ENCODE measurements around the gene DGKQ.
"Not testable (repeated sequence)": the region's sequence is repeated elsewhere in the genome, so short reads cannot be mapped to it uniquely, and the experiment has no call there.

DGKQ gene

GRCh38 chr4:976016-976415, 2.6 kb upstream of the DGKQ start:
- DNase-seq, result not testable (repeated sequence)

GRCh38 chr4:974668-975067, 1.3 kb upstream of the DGKQ start:
- no peak for DNase-seq

- DNase-seq, result no peak
Measured at GRCh38 chr4:972651-973424, 531 bp downstream of the DGKQ start.

- no peak for DNase-seq
Measured at GRCh38 chr4:971666-972500, 1.5 kb downstream of the DGKQ start.

GRCh38 chr4:970854-971520, 2.4 kb downstream of the DGKQ start:
- no peak for DNase-seq

GRCh38 chr4:970046-970745, 3.2 kb downstream of the DGKQ start:
- DNase-seq, result no peak

GRCh38 chr4:968621-969394, 4.6 kb downstream of the DGKQ start:
- no peak for DNase-seq

GRCh38 chr4:968221-968620, 5.1 kb downstream of the DGKQ start:
- no peak for DNase-seq

GRCh38 chr4:967113-968104, 6.0 kb downstream of the DGKQ start:
- DNase-seq, result no peak

- DNase-seq, result no peak
Measured at GRCh38 chr4:966266-967112, 6.9 kb downstream of the DGKQ start.

GRCh38 chr4:965766-966134, 7.6 kb downstream of the DGKQ start:
- no peak for DNase-seq

- no peak for DNase-seq
Measured at GRCh38 chr4:965048-965765, 8.2 kb downstream of the DGKQ start.

GRCh38 chr4:964346-965025, 8.9 kb downstream of the DGKQ start:
- DNase-seq, result no peak

GRCh38 chr4:963276-964225, 9.8 kb downstream of the DGKQ start:
- no peak for DNase-seq

GRCh38 chr4:962231-963208, 10.8 kb downstream of the DGKQ start:
- no peak for DNase-seq

Data from islet precursor cell (in vitro differentiated cells).